Right ventricle myocardium superior (tissue), 1 donor: Measurements from ENCODE around the gene MTHFR. TPM values are rescaled to one million over a fixed set of nuclear protein-coding genes. Genes with fewer than 3 reads are reported as not detected.

Experiments
- ATAC-seq: fragments of 200-7000 bp; cut with Tn5 transposase; one replicate; pipeline ENCODE4 v1.9.1; 2020; ENCODE audit warnings: mild to moderate bottlenecking; ENCODE audit not compliant: poor library complexity
- DNase-seq: peaks from one replicate; pipeline ENCODE4 v3.0.0-alpha.2; 2020
- intact Hi-C: fragments of 100-400 bp; cut with DNase I; formaldehyde crosslinking; loops from one replicate; pipeline ENCODE4 v1.11.2; 2022
- total RNA-seq: library from RNA; stranded (reverse); fragmentation: NEBNext Ultra II Directional; extraction: Animal tissue kit (Norgen Biotek cat#: 25700); gene quantifications from one replicate; pipeline ENCODE4 v1.2.1, GENCODE V29; 2021
- donor health status: DM: no; HTN: yes; CAD: no; lungs with severe emphysema.

Gene MTHFR
- total RNA-seq, 1 donor from 2014 or later: 34.6 TPM

DNA sequence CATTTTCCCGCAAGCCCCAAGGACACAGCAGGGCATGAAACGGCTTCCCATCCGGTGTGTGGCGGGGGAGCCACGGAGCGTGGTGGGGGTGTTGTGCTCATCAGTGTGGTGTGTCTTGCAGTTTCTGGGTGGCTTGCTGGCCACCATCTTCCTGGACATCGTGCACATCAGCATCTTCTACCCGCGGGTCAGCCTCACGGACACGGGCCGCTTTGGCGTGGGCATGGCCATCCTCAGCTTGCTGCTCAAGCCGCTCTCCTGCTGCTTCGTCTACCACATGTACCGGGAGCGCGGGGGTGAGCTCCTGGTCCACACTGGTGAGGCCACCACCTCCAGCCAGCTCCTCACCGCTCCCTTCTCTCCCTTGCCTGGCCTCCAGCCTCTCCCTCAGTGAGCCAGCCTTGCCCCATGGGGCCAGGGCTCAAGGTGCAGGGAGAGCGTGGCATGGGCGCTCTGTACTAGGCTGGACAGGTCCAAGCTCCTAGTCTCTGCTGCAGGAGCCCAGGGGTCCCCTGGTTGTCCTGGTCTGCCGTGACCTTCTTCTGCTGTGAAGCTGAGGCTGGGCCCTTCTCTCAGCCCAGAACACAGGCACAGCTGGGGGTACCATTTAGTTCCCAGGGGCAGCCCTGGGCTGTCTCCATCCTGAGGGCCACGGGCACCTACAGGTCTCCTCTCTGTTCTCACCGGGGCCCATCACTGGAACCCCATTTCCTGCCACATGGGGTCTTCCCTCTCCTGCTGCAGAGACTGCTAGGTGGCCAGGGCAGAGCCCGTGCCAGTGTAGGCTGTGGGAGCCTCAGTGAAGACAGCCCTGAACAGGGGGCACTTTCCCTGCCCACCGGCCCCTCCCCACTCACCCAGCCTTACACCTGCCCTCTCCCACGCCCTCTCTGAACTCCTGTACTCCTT, 57.2 kb downstream of the MTHFR start:
- ATAC-seq (peak; percentile 3), DNase-seq (no peak)
- intact Hi-C loops: no loop called here

DNA sequence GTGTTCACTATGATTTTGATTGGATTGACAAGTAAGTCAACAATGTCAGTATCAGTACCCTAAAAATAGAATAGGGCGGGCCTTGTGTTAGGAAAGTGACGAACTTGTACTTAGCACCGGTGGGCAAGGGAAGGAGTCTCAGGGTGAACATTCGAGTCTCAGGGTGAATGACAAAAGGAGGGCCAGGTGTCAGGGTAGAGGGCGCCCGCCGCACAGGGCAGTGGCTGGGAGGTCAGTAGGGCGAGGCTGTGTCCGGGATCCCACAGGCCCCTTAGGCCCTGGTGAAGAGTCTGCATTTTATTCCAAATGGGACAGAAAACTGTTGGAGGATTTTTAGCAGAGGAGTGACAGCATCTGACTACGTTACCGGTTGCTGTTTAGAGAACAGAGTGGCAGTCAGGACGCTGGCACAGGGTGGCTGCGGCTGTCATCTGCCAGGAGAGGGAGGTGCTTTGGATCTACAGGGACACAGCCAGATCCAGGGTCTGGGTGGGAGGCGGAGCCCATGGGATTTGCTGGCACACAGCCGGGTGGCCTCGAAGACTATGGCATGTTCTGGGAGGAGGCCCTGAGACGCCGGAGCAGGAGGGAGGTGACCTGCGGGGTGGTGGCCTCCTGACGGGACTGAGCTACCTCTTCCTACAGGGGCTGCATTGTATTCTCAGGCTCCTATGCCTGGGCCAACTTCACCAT, 58.8 kb downstream of the MTHFR start:
- peak; percentile 62 for DNase-seq
- intact Hi-C loops: no loop called here
- peak; percentile 73 for ATAC-seq

DNA sequence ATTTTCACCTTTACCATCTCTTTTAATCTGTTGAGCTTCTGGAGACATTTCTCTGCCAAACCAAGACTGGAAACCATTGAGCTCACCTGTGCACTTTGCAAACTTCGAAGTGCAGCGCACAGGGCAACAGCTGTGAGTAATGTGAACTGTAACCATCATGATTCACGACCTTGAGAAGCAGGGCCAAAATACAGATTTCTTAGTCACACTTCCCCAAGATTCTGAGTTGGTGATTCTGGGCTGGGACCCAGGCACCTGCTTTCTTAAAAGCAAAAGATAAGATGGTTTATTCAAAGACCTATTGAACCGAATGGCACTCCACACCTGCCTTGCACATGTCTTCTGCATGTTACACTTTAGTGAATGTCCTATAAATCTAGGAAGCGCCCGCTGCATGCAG, 59.7 kb downstream of the MTHFR start:
- ATAC-seq: no peak
- intact Hi-C loops: no loop called here
- DNase-seq: no peak

DNA sequence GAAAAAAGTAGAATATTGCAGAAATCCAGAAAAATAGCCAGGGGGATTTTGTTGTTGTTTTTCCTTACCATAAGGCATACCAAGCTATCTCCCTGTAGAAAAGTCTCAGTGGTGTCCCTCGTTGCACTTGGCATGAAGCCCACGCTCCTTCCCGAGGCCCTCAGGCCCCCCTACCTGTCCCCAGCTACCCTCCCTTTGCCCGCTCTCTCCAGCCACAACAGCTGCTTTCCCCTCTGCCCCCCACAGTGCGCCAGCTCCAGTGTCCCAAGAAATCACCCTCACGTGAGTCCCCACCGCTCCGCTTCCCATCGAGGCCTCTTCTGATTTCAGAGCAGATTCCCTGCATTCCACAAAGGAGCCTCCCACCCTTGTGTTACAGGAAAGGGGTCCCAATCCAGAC, 61.5 kb downstream of the MTHFR start:
- DNase-seq (no peak), ATAC-seq (no peak)
- intact Hi-C loops: no loop called here

DNA sequence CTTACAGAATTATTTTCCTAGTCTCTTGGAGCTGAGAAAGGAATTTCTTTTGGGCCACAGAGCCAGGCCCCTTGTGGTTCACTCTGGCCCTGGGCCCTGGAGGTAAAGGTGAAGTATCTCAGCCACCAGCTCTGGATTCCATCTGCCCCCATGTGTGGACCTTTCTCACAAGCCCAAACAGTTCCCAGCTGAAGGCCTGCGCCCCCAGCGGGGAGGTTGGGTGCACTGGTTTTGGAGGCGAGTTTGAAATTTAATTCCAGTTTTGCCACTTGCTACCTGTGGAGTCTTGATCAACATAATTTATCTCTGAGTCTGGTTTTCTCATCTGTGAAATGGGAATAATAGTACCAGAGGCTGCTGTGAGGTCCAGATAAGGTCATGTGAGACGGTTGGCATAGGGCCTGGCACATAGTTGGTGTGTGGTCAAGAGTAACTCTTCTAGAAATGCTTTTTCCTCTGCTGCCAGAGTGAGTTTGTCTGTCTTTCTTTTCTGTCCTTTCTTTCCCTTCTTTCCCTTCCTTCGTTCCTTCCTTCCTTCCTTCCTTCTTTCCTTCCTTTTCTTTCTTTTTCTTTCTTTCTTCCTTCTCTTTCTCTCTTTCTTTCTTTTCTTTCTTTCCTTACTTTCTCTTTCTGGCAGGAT, 63.7 kb downstream of the MTHFR start:
- DNase-seq (no peak), ATAC-seq (no peak)
- intact Hi-C loops: no loop called here

DNA sequence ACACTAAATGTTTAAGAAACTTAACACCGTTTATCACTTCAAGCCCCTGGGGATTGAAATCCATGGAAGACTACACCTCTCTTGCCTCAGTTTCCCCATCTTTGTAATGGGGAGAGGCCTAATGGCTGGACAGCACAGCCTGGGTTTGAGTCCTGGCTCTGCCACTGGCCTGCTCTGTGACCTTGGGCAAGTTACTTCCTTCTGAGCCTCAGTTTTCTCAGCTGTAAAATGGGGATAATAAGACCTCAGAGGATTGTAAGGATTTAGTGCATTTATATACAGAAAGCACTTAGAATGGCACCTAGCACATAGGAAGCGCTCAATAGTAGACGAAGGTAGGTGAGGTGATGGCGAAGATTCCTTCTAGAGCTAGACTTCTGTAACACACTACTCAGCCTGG, 64.3 kb downstream of the MTHFR start:
- DNase-seq (no peak), ATAC-seq (no peak)
- intact Hi-C loops: no loop called here

DNA sequence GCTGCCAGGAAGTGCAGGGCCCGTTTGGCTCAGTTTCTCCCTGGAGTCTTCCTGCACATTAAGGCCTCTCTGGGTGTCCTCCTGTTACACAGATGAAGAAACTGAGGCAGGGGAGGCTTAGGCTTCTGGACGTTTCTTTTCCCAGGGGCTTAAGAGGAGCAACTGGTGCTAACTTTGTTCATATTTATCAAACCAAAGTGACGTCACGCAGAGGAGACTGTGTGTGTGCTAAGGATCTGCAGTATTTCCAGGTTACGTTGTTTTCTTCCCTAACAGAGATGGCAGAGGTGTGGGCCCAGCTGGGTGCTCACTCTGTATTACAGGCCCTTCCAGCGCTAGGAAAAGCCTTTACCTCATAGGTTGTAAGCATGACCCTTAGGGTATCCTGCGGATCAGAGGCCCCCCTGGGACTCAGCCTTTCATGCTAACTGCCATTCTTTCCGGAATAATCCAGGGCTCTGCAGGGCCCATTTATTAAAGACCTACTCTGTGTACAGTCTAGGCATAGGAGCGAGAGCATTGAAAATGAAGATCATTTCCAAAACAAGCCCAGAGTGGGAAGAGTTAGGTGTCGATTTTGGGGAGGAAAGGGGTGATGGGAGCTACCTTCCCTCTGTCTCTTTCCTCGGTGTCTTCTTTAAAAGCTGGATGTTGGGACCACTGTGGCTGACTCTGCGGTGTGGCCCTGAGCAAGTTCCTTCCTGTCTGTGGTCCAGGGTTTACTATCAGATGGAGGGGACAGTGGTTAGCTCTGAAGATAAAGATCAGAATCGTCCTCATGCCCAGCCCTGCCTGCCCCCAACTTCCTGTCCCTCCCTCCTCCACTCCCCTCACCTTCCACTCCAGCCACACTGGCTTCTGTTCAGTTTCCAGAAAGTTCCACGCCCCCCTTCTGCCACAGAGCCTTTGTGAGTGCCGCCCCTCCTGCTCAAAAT, 65.2 kb downstream of the MTHFR start:
- ATAC-seq (no peak), DNase-seq (no peak)
- intact Hi-C loops: no loop called here

DNA sequence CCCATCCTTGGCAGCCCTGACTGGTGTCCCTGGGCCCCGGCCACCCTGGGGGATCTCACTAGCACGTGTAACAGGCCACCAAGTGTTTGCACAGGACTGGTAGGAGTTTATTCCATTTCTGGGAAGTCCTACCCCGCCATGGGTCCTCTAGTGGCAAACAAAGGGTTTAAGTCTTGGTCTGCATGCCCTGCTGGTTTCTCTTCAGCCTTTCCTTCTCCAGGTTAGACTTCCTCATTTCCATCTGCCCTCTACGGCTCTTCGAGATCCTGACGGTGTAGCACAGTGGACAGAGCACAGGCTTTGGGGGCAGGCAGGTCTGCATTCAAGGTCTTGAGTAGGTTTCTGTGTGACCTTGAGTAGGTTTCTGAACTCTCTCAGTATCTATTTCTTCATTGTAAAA, 67.0 kb downstream of the MTHFR start:
- DNase-seq (no peak), ATAC-seq (no peak)
- intact Hi-C loops: loop anchor here (10.0 kb wide), 1 partner anchor 46 kb away; no protein-coding TSS in a partner anchor

DNA sequence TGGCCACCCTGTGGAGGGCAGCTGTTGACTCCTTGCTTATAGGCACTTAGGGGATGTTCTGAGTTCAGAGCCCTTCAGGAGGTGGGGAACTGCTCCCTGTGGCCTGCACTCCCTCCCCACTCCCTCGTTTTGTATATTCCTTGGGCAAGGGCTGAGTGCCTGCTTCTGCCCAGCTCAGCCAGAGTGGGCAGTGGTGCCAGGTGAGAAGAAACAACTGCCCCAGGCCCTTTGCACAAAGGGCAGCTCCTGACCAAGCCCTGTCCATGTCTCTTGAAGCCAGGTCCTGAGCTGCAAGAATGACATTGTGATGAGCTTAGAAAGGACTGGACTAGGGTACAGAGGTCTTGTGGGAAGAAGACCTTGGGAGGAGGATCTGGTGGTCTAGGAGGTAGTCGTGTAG, 67.7 kb downstream of the MTHFR start:
- ATAC-seq: no peak
- intact Hi-C loops: loop anchor here (10.0 kb wide), 1 partner anchor 47 kb away; no protein-coding TSS in a partner anchor
- no peak for DNase-seq

DNA sequence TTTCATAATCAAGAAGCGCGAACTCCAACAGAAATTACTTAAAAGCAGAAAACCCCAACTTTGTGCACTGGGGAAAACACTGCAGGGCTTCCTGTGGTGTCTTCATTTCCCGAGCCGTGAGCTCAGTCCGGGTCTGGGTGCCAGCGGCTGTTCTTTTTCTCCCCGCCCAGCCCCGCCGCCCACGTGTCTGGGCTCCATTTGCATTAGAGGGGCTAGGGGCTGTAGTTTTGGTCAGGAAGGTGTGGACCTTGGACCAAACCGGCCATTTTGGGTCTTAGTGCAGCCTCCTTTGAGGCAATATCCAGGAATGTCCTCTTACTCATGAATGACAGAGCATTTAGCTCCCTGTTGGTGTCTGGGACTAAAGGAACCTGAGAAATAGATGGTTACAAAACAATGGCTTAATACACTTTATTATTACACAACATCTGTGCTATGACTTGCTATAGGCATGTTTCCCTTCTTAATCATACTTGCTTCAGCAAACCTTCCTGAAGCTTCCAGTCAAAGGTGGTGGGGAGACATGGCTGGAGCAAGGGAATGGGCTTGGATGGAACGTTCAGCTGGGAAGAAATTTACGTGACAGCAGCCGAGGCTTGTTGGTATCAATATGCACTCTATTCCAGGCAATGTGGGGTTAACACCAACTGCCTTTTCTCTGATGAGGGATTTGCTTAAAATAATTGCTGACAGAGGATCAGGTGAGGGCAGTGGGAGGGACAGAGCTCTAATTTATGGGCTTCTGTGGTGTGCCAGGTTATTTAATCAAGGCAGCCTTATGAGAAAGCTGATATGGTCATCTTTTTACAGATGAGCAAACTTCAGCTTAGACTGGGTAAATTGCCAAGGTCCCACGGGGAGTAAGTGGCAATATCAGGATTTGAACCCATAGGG, 68.8 kb downstream of the MTHFR start:
- intact Hi-C loops: loop anchor here (10.0 kb wide), 1 partner anchor 48 kb away; no protein-coding TSS in a partner anchor
- peak; percentile 79 for DNase-seq
- ATAC-seq: peak; percentile 59

DNA sequence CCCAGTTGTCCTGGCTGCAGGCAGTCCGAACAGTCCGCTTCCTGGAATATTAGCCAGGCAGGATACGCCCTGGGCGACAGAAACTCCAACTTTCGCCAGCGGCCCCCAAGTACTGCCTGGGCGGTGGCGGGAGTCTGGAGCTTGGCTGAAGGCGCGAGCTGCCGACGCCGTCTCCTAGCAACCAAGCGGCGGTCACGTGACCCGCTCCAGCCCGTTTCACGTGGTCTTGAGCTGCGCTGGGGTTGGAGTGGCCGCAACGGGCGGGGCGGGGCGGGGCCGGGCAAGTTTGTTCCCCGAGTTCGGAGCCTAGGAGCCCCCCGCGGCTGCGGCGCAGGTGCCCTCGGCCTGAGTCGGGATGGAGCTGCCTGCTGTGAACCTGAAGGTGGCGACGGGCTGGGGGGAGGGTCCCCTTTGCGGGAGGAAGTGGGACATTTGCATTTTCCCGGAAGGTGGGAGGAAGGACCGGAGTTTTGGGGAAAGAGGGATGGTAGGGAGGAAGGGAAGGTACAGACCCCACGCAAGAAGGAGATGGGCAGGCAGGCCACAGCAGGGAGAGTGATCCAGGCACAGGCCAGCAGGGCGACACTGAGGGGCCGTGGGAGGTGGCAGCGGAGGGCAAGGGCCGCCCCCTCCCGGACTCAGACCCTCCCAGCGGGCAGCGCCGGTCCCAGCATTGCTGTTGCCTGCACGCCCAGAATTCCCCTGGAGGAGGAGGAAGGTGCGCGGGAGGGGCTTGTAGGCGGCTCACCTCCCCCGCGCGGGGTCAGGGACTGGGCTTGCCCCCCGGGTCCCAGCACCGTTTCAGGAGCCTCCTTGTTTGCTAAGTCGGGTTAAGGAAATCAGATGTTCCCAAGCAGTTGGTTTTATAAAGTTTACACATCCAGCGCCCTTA, 69.7 kb downstream of the MTHFR start, which contains the start of gene AGTRAP:
AGTRAP (plus strand) TSS at position 283 of the 892 bp plus-strand sequence; CDS start at position 356, 73 bp downstream.
- DNase-seq: peak; percentile 99
- intact Hi-C loops: loop anchor here (10.0 kb wide), 1 partner anchor 49 kb away; no protein-coding TSS in a partner anchor

More for the DNA sequence above, 69.7 kb downstream of the MTHFR start, which contains the start of gene AGTRAP:
- peak; percentile 92 for ATAC-seq

Other genes with a start within 250 kb of the MTHFR start
- 2.3 TPM for gene FBXO2, start 151.5 kb downstream of the MTHFR start, total RNA-seq
- gene FBXO44, start 151.1 kb downstream of the MTHFR start, total RNA-seq: 15.6 TPM
- 11.6 TPM for gene FBXO6, start 141.8 kb downstream of the MTHFR start, total RNA-seq
- gene MAD2L2, start 124.8 kb downstream of the MTHFR start, total RNA-seq: 15.8 TPM
- 0.05 TPM for gene DRAXIN, start 114.3 kb downstream of the MTHFR start, total RNA-seq
- gene AGTRAP, start 69.8 kb downstream of the MTHFR start, total RNA-seq: 13.6 TPM
- 2.7 TPM for gene C1orf167, start 43.8 kb downstream of the MTHFR start, total RNA-seq
- gene CLCN6, start 227 bp upstream of the MTHFR start, total RNA-seq: 15.2 TPM
- gene NPPA, start 41.8 kb upstream of the MTHFR start, total RNA-seq: 25.3 TPM
- 5.1 TPM for gene NPPB, start 53.0 kb upstream of the MTHFR start, total RNA-seq
- 31.6 TPM for gene KIAA2013, start 120.5 kb upstream of the MTHFR start, total RNA-seq
- gene PLOD1, start 128.8 kb upstream of the MTHFR start, total RNA-seq: 66.1 TPM
- gene MFN2, start 174.5 kb upstream of the MTHFR start, total RNA-seq: 648 TPM
- 14.6 TPM for gene MIIP, start 213.5 kb upstream of the MTHFR start, total RNA-seq